H1 (cell line): ENCODE data around the gene SURF2. TPM values are rescaled to one million over a fixed set of nuclear protein-coding genes. Genes with fewer than 3 reads are reported as not detected.

ENCODE experiments used
- BACH1 ChIP-seq: IDR thresholded peaks from 2 replicates; pipeline ENCODE4 v1.6.1; 2012; ENCODE audit warnings: low read length, improper control_type of control experiment
- BCL11A ChIP-seq, 2 experiments: IDR thresholded peaks; one replicate each; pipeline ENCODE4 v1.6.1; 2011; ENCODE audit warnings: low read depth in 2 of 2, low read length in 2 of 2, mild to moderate bottlenecking in 2 of 2
- BRCA1 ChIP-seq: IDR thresholded peaks from 2 replicates; pipeline ENCODE4 v1.6.1; 2012; ENCODE audit warnings: low read depth, low read length, improper control_type of control experiment
- CBX5 ChIP-seq: fragments of 300-800, 300-1000 bp; sonication (generic); IDR thresholded peaks from 2 replicates; pipeline ENCODE4 v1.7.1; 2016; ENCODE audit warnings: antibody characterized with exemption, low read length, low read depth
- CTBP2 ChIP-seq: IDR thresholded peaks from 2 replicates; pipeline ENCODE4 v1.7.0; 2011; ENCODE audit warnings: borderline replicate concordance, mild to moderate bottlenecking, moderate library complexity, mixed read lengths, low read length; ENCODE audit not compliant: insufficient read depth, insufficient read length
- EGR1 ChIP-seq: IDR thresholded peaks from 2 replicates; pipeline ENCODE4 v1.6.1; 2011; ENCODE audit warnings: low read depth, low read length, borderline replicate concordance
- HDAC6 ChIP-seq: IDR thresholded peaks from one replicate; pipeline ENCODE4 v1.7.1; 2012; ENCODE audit warnings: low read depth, mild to moderate bottlenecking, inconsistent platforms, low read length, moderate library complexity
- KDM1A ChIP-seq: fragments of 200-600, 300-600 bp; sonication (generic); IDR thresholded peaks from 2 replicates; pipeline ENCODE4 v1.7.1; 2016; ENCODE audit warnings: mild to moderate bottlenecking, low read length, borderline replicate concordance
- KDM4A ChIP-seq: IDR thresholded peaks from one replicate; pipeline ENCODE4 v1.7.1; 2012; ENCODE audit warnings: low read depth, mild to moderate bottlenecking, moderate library complexity, low read length, inconsistent platforms; ENCODE audit not compliant: severe bottlenecking
- POLR2A ChIP-seq, 2 experiments: IDR thresholded peaks; 1 replicate in 1 of 2; 2 replicates in 1 of 2; pipeline ENCODE4 v1.6.1; 2011; ENCODE audit warnings: low read depth in 2 of 2, low read length in 2 of 2, mild to moderate bottlenecking in 2 of 2; ENCODE audit errors: control extremely low read depth in 1 of 2
- POLR2AphosphoS5 ChIP-seq: IDR thresholded peaks from 2 replicates; pipeline ENCODE4 v1.6.1; 2011; ENCODE audit warnings: low read depth, low read length
- RBBP5 ChIP-seq: IDR thresholded peaks from 2 replicates; pipeline ENCODE4 v1.7.1; 2012; ENCODE audit warnings: low read depth, mild to moderate bottlenecking, inconsistent platforms, low read length, moderate library complexity, borderline replicate concordance
- RXRA ChIP-seq: IDR thresholded peaks from 2 replicates; pipeline ENCODE4 v1.6.1; 2011; ENCODE audit warnings: low read depth, mild to moderate bottlenecking, low read length, moderate library complexity; ENCODE audit not compliant: insufficient read depth
- SIN3A ChIP-seq, 2 experiments: IDR thresholded peaks in 1 of 2; conservative IDR thresholded peaks in 1 of 2; 2 replicates each; pipeline ENCODE4 v1.6.1; 2011 to 2012; ENCODE audit warnings: low read length in 2 of 2, improper control_type of control experiment in 1 of 2, low read depth in 1 of 2, mild to moderate bottlenecking in 1 of 2
- SUZ12 ChIP-seq: fragments of 200-600 bp; sonication (generic); IDR thresholded peaks from 2 replicates; pipeline ENCODE4 v1.6.1; 2012; ENCODE audit warnings: mild to moderate bottlenecking, inconsistent platforms, low read length, moderate library complexity, mixed read lengths
- YY1 ChIP-seq: IDR thresholded peaks from 2 replicates; pipeline ENCODE4 v1.6.1; 2011; ENCODE audit warnings: low read depth, mild to moderate bottlenecking, low read length
- polyA plus RNA-seq, 7 experiments: library from polyadenylated mRNA; depleted of rRNA in 3 of 7; stranded (reverse) in 5 of 7; unstranded in 2 of 7; fragments of >200 nt in 5 of 7; fragments of 200-250 nt in 2 of 7; gene quantifications; 1 replicate in 5 of 7; 2 replicates in 1 of 7; 4 replicates in 1 of 7; pipeline versions ENCODE4 v1.2.1 to v1.2.3, GENCODE V29; 2011 to 2013; ENCODE audit warnings: missing spikeins in 2 of 7, mixed read lengths in 2 of 7
- total RNA-seq: library from RNA; stranded (reverse); fragmentation: NEBNext Ultra II Directional; extraction: Animal tissue kit (Norgen Biotek cat#: 25700); gene quantifications from 2 replicates; pipeline ENCODE4 v1.2.1, GENCODE V29; 2021
- TF ChIP-seq, protein P1 (sequence below), 3 experiments: IDR thresholded peaks; 1 replicate in 2 of 3; 2 replicates in 1 of 3; pipeline versions ENCODE4 v1.5.1 to v1.6.1; 2011; ENCODE audit warnings: low read length in 3 of 3, mild to moderate bottlenecking in 3 of 3, inconsistent platforms in 2 of 3, low read depth in 1 of 3, moderate library complexity in 1 of 3; ENCODE audit not compliant: insufficient read depth in 1 of 3; ENCODE audit errors: control extremely low read depth in 1 of 3
- TF ChIP-seq, protein P2 (sequence below): IDR thresholded peaks from 2 replicates; pipeline ENCODE4 v1.6.1; 2012; ENCODE audit warnings: inconsistent platforms

SURF2 gene
- total and polyA plus RNA-seq, 2 of the 8 experiments (the other 6 are each of a cell fraction or from before 2014, with no cell fraction given) = 36.6 to 37.7 TPM

DNA sequence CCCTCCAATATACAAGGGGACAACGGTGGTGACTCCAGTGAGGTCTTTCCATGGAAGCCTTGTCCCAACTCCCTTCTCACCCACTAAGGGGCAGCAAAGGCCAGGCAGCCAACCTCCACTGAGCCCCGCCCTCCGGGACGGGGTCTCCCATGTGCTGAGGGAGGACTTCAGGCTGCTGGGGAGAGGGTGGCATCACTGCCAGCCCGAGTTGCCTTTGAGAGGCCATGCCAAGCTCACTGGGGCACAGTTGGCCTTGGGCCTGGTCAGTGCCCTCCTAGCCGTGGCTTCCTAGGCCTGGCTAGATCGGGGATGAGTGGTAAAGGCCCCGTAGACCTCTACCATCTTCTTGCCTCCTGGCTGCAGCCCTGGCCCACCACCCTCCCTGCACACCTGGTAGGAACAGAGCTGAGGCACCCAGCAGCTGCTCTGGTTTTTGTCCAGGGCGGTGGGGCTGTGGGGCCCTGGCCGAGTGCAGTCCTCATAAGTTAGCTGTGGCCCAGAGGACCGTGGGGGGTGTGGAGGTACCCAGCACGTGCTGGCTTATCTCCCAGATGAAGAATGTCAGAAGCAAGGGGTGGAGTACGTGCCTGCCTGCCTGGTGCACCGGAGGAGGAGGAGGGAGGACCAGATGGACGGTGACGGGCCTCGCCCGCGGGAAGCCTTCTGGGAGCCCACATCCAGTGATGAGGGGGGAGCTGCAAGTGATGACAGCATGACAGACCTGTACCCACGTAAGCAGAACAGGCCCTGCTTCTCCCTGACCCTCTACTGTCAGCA is 3.2 kb downstream of the SURF2 start (continued):
- TF ChIP-seq, protein P1, sequence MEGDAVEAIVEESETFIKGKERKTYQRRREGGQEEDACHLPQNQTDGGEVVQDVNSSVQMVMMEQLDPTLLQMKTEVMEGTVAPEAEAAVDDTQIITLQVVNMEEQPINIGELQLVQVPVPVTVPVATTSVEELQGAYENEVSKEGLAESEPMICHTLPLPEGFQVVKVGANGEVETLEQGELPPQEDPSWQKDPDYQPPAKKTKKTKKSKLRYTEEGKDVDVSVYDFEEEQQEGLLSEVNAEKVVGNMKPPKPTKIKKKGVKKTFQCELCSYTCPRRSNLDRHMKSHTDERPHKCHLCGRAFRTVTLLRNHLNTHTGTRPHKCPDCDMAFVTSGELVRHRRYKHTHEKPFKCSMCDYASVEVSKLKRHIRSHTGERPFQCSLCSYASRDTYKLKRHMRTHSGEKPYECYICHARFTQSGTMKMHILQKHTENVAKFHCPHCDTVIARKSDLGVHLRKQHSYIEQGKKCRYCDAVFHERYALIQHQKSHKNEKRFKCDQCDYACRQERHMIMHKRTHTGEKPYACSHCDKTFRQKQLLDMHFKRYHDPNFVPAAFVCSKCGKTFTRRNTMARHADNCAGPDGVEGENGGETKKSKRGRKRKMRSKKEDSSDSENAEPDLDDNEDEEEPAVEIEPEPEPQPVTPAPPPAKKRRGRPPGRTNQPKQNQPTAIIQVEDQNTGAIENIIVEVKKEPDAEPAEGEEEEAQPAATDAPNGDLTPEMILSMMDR (IDR thresholded peaks at IDR 0.05; ENCODE audit: control extremely low read depth in 1 of 3, insufficient read depth in 1 of 3, low read depth in 1 of 3, low read length in 3 of 3) = peak in 2 of 3 experiments; percentile 72 to 75; a peak in 3 of 4 replicates
- TF ChIP-seq YY1 (no peak), CTBP2 (no peak), BACH1 (no peak), HDAC6 (no peak), POLR2AphosphoS5 (0 out of 2 replicates have a peak, but pooled peaks have one; percentile 32), KDM4A (no peak), BRCA1 (no peak), POLR2A (IDR thresholded peaks at IDR 0.05; ENCODE audit: control extremely low read depth in 1 of 2, low read depth in 2 of 2, low read length in 2 of 2) (0 out of 3 replicates have a peak, but pooled peaks of 1 of the 2 experiments have one; percentile 26), RBBP5 (no peak), RXRA (no peak), SIN3A (conservative IDR thresholded peaks at IDR 0.05 in 1 of 2, IDR thresholded peaks at IDR 0.05 in 1 of 2; ENCODE audit: low read depth in 1 of 2, low read length in 2 of 2) (peak in 1 of 2 experiments; percentile 66; a peak in 1 of 4 replicates), CBX5 (no peak), EGR1 (no peak), KDM1A (no peak), SUZ12 (no peak), BCL11A (IDR thresholded peaks at IDR 0.05; ENCODE audit: low read depth in 2 of 2, low read length in 2 of 2) (no peak)
- TF ChIP-seq, protein P2, sequence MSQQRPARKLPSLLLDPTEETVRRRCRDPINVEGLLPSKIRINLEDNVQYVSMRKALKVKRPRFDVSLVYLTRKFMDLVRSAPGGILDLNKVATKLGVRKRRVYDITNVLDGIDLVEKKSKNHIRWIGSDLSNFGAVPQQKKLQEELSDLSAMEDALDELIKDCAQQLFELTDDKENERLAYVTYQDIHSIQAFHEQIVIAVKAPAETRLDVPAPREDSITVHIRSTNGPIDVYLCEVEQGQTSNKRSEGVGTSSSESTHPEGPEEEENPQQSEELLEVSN = no peak
- TF ChIP-seq, all 59 proteins: peak for 6
